OCI-LY3 (cell line): ENCODE data around the gene NDUFAF7.
A peak's percentile ranks its signal among the peaks of the same experiment; 100 is the strongest.
"Not testable (repeated sequence)": the region's sequence is repeated elsewhere in the genome, so short reads cannot be mapped to it uniquely, and the experiment has no call there.

Experiments used
- H2AFZ ChIP-seq: fragments of 200-600, 300-600 bp; shearing (Covaris generic); 2 replicates; pipeline ENCODE4 v1.6.0; 2014; ENCODE audit warnings: antibody characterized with exemption, low read depth, low read length
- H3K27ac ChIP-seq: fragments of 200-600, 300-600 bp; sonication (generic); 2 replicates; pipeline ENCODE4 v1.5.1; 2014; ENCODE audit warnings: mild to moderate bottlenecking, low read length, moderate library complexity, mixed read lengths
- H3K27me3 ChIP-seq: fragments of 200-600, 300-600 bp; sonication (generic); 2 replicates; pipeline ENCODE4 v1.6.1; 2014; ENCODE audit warnings: low read depth, low read length, mixed read lengths
- H3K36me3 ChIP-seq: fragments of 200-600, 300-600 bp; sonication (generic); replicated peaks from 2 replicates; pipeline ENCODE3; 2014; ENCODE audit warnings: low read depth, low read length, mixed read lengths
- H3K4me1 ChIP-seq: fragments of 300-600, 200-600 bp; sonication (generic); 2 replicates; pipeline ENCODE4 v1.6.1; 2014; ENCODE audit warnings: low read length, mixed read lengths
- H3K4me2 ChIP-seq: fragments of 200-600, 300-600 bp; sonication (generic); 2 replicates; pipeline ENCODE4 v1.6.1; 2014; ENCODE audit warnings: low read length, mixed read lengths
- H3K4me3 ChIP-seq: fragments of 300-600, 200-600 bp; sonication (generic); 2 replicates; pipeline ENCODE4 v1.5.1; 2014; ENCODE audit warnings: antibody characterized with exemption, mild to moderate bottlenecking, low read length, moderate library complexity
- H3K79me2 ChIP-seq: fragments of 300-600, 200-600 bp; shearing (Covaris generic); 2 replicates; pipeline ENCODE4 v1.6.1; 2014; ENCODE audit warnings: mild to moderate bottlenecking, low read length, mixed read lengths
- H3K9ac ChIP-seq: fragments of 300-600, 200-600 bp; shearing (Covaris generic); 2 replicates; pipeline ENCODE4 v1.6.0; 2014; ENCODE audit warnings: mild to moderate bottlenecking, low read length, moderate library complexity
- H3K9me3 ChIP-seq: fragments of 200-600, 300-600 bp; shearing (Covaris generic); 2 replicates; pipeline ENCODE4 v1.6.1; 2014; ENCODE audit warnings: low read length, mixed read lengths; ENCODE audit not compliant: insufficient read depth
- H4K20me1 ChIP-seq: fragments of 200-600, 300-600 bp; sonication (generic); 2 replicates; pipeline ENCODE4 v1.6.1; 2016; ENCODE audit warnings: low read length, mixed read lengths; ENCODE audit not compliant: insufficient read depth
- EZH2phosphoT487 ChIP-seq: fragments of 200-600 bp; shearing (Covaris generic); IDR thresholded peaks from 2 replicates; pipeline ENCODE4 v1.6.1; 2018; ENCODE audit warnings: antibody characterized with exemption, mixed run types, low read depth
- TF ChIP-seq, protein P1 (sequence below): fragments of 200-600, 300-600 bp; sonication (generic); IDR thresholded peaks from 2 replicates; pipeline ENCODE4 v1.5.1; 2014; ENCODE audit warnings: antibody characterized with exemption, low read length, low read depth

NDUFAF7 gene

DNA sequence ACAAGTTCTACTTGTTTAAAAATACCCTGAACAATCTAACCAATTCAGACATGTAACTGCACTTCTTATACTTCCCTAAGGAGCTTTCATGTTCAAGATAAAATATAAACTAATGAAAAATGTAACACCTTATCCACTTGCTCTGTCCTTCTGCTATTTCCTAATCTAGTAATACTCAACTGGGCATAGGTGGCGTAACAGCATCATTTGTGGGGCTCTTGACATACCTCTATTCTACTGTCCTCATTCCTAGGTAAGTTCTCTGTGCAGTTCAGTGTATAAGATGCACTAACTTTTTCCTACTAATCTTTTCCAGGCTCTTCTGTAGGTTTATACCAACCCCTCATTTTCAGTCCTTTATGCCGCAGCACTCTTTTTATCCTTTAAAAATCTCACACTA is 56.5 kb downstream of the NDUFAF7 start:
- Histone ChIP-seq H3K4me2 (no peak overlapping the region), H3K79me2 (no peaks in the 10 kb centered on the region), H4K20me1 (no peaks in the 10 kb centered on the region), H3K27me3 (no peaks in the 10 kb centered on the region), H3K9me3 (no peaks in the 10 kb centered on the region), H2AFZ (no peak overlapping the region), H3K4me3 (no peak overlapping the region), H3K36me3 (peaks cover 29% of the 10 kb centered on the region), H3K27ac (no peak overlapping the region), H3K9ac (no peak overlapping the region), H3K4me1 (peaks cover 5% of the 10 kb centered on the region)
- TF ChIP-seq, protein P1, sequence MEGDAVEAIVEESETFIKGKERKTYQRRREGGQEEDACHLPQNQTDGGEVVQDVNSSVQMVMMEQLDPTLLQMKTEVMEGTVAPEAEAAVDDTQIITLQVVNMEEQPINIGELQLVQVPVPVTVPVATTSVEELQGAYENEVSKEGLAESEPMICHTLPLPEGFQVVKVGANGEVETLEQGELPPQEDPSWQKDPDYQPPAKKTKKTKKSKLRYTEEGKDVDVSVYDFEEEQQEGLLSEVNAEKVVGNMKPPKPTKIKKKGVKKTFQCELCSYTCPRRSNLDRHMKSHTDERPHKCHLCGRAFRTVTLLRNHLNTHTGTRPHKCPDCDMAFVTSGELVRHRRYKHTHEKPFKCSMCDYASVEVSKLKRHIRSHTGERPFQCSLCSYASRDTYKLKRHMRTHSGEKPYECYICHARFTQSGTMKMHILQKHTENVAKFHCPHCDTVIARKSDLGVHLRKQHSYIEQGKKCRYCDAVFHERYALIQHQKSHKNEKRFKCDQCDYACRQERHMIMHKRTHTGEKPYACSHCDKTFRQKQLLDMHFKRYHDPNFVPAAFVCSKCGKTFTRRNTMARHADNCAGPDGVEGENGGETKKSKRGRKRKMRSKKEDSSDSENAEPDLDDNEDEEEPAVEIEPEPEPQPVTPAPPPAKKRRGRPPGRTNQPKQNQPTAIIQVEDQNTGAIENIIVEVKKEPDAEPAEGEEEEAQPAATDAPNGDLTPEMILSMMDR, result peak; percentile 62
- no peak for TF ChIP-seq EZH2phosphoT487

DNA sequence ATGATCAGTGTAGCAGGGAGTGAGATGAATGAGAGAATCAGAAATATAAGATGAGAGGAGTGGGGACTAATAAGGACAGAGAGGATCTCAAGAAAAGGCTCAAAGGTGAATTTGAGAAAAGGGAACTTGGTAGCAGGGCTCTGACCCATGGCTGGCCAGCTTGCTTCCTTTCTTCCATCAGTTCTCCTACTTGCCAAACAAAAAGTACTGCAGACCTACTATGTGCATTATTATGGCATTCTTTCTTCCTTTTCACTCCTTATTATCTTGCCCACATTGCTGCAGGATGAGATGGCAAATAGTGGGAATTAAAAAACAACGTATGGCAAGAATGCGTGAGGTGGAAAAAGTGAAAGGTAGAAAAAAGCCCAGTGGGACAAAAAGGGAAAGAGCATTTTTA is 60.2 kb downstream of the NDUFAF7 start:
- H3K27me3 ChIP-seq, result no peaks in the 10 kb centered on the region
- H3K4me3 ChIP-seq, result no peak overlapping the region
- H3K9ac ChIP-seq, result no peak overlapping the region
- H4K20me1 ChIP-seq, result peaks cover 16% of the 10 kb centered on the region
- peaks cover 25% of the 10 kb centered on the region for H3K79me2 ChIP-seq
- TF ChIP-seq, protein P1, result no peak
- TF ChIP-seq EZH2phosphoT487, result no peak
- H3K9me3 ChIP-seq, result no peaks in the 10 kb centered on the region
- no peak overlapping the region for H2AFZ ChIP-seq
- no peak overlapping the region for H3K4me2 ChIP-seq
- H3K27ac ChIP-seq, result no peak overlapping the region
- H3K4me1 ChIP-seq, result peaks cover 12% of the 10 kb centered on the region
- H3K36me3 ChIP-seq, result peaks cover 21% of the 10 kb centered on the region

DNA sequence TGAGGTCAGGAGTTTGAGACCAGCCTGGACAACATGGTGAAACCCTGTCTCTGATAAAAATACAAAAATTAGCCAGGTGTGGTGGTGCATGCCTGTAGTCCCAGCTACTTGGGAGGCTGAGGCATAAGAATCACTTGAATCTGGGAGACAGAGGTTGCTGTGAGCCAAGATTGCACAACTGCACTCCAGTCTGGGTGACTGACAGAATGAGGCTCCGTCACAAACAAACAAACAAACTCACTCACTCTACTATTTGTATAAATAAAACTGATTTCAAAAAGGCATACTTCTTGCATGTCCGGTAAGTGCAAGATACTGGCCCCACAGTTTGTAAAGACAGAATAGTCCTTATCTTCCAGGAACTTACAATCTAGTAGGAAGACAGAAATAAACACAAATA is 63.4 kb downstream of the NDUFAF7 start:
- H3K79me2 ChIP-seq, result peaks cover 52% of the 10 kb centered on the region
- not testable (repeated sequence) for H3K27ac ChIP-seq, H3K9me3 ChIP-seq, H3K9ac ChIP-seq, H2AFZ ChIP-seq, H3K4me3 ChIP-seq, H3K27me3 ChIP-seq, H3K4me2 ChIP-seq
- peaks cover 19% of the 10 kb centered on the region for H3K36me3 ChIP-seq
- H3K4me1 ChIP-seq, result peaks cover 12% of the 10 kb centered on the region
- peaks cover 28% of the 10 kb centered on the region for H4K20me1 ChIP-seq

DNA sequence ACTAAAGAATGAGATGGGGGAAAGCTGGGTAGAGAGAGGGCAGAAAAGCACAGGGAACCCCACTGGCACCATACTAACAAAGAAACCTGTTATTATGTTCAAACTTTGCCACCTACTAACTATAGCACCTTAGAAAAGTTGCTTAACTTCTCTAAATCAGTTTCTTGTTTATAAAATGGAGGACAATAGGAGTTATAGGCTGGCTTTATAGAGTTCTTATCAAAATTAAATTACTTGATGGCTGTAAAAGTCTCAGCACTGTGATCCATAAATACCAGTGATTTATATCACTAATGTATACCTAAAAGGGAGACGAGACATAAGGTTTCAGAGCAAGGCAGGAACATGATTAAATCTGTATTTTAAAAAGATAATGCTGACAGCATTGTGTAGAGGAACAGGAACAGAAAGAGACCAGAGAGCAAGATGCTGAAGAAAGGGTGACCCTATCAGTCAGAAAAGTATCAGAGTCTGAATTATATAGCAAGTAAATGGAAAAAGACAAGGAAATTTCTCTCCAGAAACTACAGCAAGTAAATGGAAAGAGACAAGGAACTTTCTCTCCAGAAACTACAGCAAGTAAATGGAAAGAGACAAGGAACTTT is 64.1 kb downstream of the NDUFAF7 start:
- Histone ChIP-seq H2AFZ (no peak overlapping the region), H4K20me1 (peaks cover 33% of the 10 kb centered on the region), H3K9me3 (no peaks in the 10 kb centered on the region), H3K27ac (no peak overlapping the region; the same call in 1 of the 2 replicates), H3K9ac (no peak overlapping the region), H3K79me2 (peaks cover 59% of the 10 kb centered on the region), H3K27me3 (no peaks in the 10 kb centered on the region), H3K4me3 (no peak overlapping the region), H3K4me1 (peaks cover 12% of the 10 kb centered on the region), H3K4me2 (peak overlapping the region; percentile 1; the same call in 1 of the 2 replicates), H3K36me3 (peaks cover 22% of the 10 kb centered on the region)
- TF ChIP-seq, protein P1, result no peak
- TF ChIP-seq EZH2phosphoT487, result no peak
